G401.6 (cell line): Measurements from ENCODE around the gene EFCAB6.

Experiments
- FAIRE-seq: peaks from 2 replicates; lab custom pipeline; 2012; peaks lifted over from hg19 to GRCh38; lab: Jason Lieb, UNC

The EFCAB6 gene

GRCh38 chr22:43812149-43812842 lies at the start of gene EFCAB6:
Gene EFCAB6 (minus strand): TSS chr22:43812305. CDS start chr22:43782318, 29,987 bp downstream.
- FAIRE-seq = peak; percentile 94

- no peak for FAIRE-seq
These were observed 49.4 kb upstream of the EFCAB6 start for GRCh38 chr22:43861529-43861928.

GRCh38 chr22:43860831-43861230 lies 48.7 kb upstream of the EFCAB6 start:
- FAIRE-seq = no peak

GRCh38 chr22:43860126-43860525 lies 48.0 kb upstream of the EFCAB6 start:
- FAIRE-seq = no peak

- FAIRE-seq = no peak
These were observed 47.5 kb upstream of the EFCAB6 start for GRCh38 chr22:43859621-43860020.

- no peak for FAIRE-seq
These were observed 47.1 kb upstream of the EFCAB6 start for GRCh38 chr22:43859176-43859575.

- FAIRE-seq = no peak
These were observed 46.2 kb upstream of the EFCAB6 start for GRCh38 chr22:43858156-43858895.

GRCh38 chr22:43857367-43857766 lies 45.3 kb upstream of the EFCAB6 start:
- no peak for FAIRE-seq

GRCh38 chr22:43855431-43855830 lies 43.3 kb upstream of the EFCAB6 start:
- FAIRE-seq = no peak

GRCh38 chr22:43854786-43855271 lies 42.7 kb upstream of the EFCAB6 start:
- no peak for FAIRE-seq

GRCh38 chr22:43854121-43854785 lies 42.1 kb upstream of the EFCAB6 start:
- FAIRE-seq = no peak

- no peak for FAIRE-seq
These were observed 41.3 kb upstream of the EFCAB6 start for GRCh38 chr22:43853328-43853931.

GRCh38 chr22:43852573-43853327 lies 40.6 kb upstream of the EFCAB6 start:
- FAIRE-seq = no peak

GRCh38 chr22:43851979-43852307 lies 39.8 kb upstream of the EFCAB6 start:
- FAIRE-seq = no peak

GRCh38 chr22:43851058-43851978 lies 39.2 kb upstream of the EFCAB6 start:
- FAIRE-seq = no peak

GRCh38 chr22:43850529-43850928 lies 38.4 kb upstream of the EFCAB6 start:
- no peak for FAIRE-seq

GRCh38 chr22:43849731-43850130 lies 37.6 kb upstream of the EFCAB6 start:
- FAIRE-seq = no peak

GRCh38 chr22:43848366-43849171 lies 36.5 kb upstream of the EFCAB6 start:
- no peak for FAIRE-seq

- no peak for FAIRE-seq
These were observed 35.5 kb upstream of the EFCAB6 start for GRCh38 chr22:43847376-43848289.
